Mammary epithelial cell (primary cell): ENCODE measurements around the gene PTX3.

ENCODE experiments used
- EZH2 ChIP-seq: IDR thresholded peaks from 2 replicates; pipeline ENCODE4 v1.6.1; 2012; ENCODE audit warnings: low read length, inconsistent platforms, borderline replicate concordance
- TF ChIP-seq, protein P1 (sequence below), 2 donors: IDR thresholded peaks in 1 of 2; conservative IDR thresholded peaks in 1 of 2; 2 replicates each; pipeline ENCODE4 v1.5.1; 2011 to 2012; ENCODE audit warnings: inconsistent platforms in 2 of 2, low read length in 2 of 2, mild to moderate bottlenecking in 2 of 2, control low read depth in 1 of 2, low read depth in 1 of 2; ENCODE audit not compliant: insufficient read depth in 1 of 2; ENCODE audit errors: extremely low read depth in 1 of 2

DNA sequence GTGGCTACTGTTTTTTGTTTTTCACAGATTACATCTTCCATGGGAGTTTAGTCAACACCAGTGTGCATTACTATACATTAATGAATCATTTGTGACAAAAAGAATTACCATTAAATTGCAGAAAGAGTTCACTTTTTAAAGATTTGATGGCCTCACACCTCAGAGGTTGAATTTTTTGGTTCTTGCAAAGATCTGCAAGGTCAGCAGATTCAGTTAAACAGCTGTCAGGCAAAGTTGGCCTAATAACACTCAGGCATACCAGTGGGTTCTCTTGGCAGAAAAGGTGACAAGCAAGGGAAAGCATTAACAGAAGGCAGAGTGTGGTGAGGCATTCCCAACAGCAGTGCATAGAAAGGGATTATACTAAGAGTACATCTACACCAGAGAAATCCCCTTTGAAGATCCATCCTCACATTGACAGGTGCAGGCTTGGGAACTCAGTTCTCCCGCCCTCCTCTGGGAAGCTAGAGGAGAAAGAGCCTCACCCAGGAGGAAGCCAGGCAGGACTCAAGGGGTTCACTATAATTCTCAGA, 24.3 kb upstream of the PTX3 start:
- TF ChIP-seq, protein P1, sequence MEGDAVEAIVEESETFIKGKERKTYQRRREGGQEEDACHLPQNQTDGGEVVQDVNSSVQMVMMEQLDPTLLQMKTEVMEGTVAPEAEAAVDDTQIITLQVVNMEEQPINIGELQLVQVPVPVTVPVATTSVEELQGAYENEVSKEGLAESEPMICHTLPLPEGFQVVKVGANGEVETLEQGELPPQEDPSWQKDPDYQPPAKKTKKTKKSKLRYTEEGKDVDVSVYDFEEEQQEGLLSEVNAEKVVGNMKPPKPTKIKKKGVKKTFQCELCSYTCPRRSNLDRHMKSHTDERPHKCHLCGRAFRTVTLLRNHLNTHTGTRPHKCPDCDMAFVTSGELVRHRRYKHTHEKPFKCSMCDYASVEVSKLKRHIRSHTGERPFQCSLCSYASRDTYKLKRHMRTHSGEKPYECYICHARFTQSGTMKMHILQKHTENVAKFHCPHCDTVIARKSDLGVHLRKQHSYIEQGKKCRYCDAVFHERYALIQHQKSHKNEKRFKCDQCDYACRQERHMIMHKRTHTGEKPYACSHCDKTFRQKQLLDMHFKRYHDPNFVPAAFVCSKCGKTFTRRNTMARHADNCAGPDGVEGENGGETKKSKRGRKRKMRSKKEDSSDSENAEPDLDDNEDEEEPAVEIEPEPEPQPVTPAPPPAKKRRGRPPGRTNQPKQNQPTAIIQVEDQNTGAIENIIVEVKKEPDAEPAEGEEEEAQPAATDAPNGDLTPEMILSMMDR (conservative IDR thresholded peaks at IDR 0.05 in 1 of 2, IDR thresholded peaks at IDR 0.05 in 1 of 2; ENCODE audit: extremely low read depth in 1 of 2, insufficient read depth in 1 of 2, low read depth in 1 of 2, low read length in 2 of 2): no peak
- TF ChIP-seq EZH2: no peak
